NCI-H82 treated with DMSO at 0.1 percent for 48 hours (cell line): Measurements from ENCODE around the gene TIMELESS.
"Not testable (repeated sequence)": the region's sequence is repeated elsewhere in the genome, so short reads cannot be mapped to it uniquely, and the experiment has no call there.

Experiments used
- DNase-seq: peaks from one replicate; lab custom pipeline; 2025; ENCODE audit not compliant: unreplicated experiment; lab: John Stamatoyannopoulos, UW

The TIMELESS gene

DNA sequence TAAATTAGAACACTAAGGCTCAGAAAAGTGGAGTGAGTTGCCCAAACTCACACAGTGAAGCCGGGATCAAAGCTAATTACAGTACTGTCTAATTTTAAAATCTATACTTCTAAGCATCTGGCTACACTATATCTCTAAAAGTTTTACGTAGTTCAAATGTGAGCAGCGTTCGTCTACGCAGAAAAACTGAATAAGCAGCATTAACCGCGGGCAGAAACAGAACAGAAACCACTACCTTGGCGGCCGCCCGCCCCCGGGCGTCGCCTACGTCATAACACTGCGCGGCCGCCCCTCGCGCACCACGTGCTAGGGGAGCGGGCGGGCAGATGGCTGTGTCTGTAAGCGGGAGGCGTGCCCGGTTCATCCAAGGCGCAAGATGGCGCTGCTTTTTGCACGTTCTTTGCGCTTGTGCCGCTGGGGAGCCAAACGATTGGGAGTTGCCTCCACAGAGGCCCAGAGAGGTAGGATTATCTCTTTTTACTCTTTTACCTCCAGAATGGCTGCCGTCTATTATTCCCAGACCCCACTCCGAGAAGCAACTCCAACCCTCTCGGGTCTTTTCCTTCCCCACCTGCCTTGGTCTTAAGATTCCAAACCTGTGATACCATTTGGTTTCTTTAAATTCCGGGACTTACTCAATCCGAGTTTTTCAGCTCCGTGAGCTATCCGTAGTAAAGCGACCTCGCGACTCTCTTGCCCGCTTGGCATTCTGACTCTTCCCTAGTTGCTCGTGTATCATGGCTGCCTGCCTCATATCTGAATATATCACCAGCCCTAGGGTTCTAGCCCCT, 19.2 kb upstream of the TIMELESS start, which contains the start of gene SPRYD4:
SPRYD4 (plus strand) TSS at position 363 of the 791 bp plus-strand sequence; CDS start at position 377, 14 bp downstream.
- peak; percentile 87 for DNase-seq

- no peak for DNase-seq
Observed at GRCh38 chr12:56462565-56462964, 13.3 kb upstream of the TIMELESS start.

DNA sequence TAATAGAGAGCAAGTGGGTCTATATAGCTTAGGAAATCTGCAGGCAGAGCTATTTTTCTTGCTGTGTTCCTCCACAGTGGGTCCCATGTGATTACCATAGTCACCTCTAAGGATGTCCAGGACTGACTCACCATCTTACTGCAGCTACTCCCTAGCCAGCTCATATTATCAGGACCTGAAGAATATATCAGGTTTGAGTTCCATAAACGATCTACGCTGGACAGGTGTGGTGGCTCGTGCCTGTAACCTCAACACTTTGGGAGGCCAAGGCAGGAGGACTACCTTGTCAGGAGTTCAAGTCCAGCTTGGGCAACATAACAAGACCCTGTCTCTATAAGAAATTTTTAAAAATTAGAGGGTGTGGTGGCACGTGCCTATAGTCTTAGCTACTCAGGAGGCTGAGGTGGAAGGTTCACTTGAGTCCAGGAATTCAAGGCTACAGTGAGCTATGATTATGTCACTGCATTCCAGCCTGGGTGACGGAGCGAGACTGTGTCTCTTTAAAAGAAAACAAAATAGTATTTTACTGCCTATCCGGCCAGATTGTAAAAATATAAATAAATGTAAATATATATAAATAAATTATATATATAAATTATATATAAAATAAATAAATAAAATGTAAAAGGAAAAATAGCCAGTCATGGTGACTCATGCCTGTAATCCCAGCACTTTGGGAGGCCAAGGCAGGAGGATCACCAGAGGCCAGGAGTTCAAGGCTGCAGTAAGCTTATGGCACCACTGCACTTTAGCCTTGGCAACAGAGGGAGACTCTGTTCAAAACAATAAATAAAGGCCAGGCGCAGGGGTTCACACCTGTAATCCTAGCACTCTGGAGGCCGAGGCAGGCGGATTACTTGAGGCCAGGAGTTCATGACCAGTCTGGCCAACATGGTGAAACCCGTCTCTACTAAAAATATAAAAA, 12.3 kb upstream of the TIMELESS start:
- no peak for DNase-seq

DNA sequence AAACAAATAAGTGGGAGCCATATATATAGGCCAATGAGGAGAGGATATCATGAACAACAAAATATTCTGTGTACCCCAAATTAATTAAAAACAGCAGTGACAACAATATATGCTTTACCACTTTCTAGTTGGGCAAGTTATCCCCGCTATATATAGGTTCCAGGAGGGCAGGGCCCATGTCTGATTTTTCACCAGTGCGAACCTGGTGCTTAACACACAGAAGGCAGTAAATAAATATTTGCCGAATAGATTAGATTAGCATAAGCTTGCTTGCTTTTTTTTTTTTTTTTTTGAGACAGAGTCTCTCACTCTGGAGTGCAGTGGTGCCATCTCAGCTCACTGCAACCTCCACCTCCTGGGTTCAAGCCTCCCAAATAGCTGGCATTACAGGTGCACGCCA, 8.6 kb upstream of the TIMELESS start:
- no peak for DNase-seq

- no peak for DNase-seq
Observed at GRCh38 chr12:56454557-56454956, 5.3 kb upstream of the TIMELESS start, which contains the start of gene MIP. Gene MIP (minus strand): TSS chr12:56454657. CDS start chr12:56454613, 44 bp downstream.

DNA sequence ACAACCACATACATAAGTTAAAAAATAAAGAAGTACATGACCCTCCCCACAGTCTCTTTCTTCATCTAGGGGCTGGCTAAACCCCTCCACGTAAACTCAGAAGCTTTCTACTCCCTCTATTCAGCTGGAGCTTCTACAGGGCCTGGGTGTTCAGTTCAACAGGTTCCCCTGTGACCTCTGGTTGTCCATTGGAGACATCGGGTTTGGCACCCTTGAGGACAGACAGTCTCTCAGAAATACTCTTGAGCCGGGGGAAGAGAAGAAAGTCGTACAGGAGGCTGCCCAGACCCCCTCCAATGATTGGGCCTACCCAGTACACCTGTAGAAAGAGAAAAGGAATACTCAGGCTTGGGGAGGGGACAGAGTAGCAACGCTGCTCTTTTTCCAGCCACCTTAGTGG, 1.9 kb upstream of the TIMELESS start:
- DNase-seq, result no peak

- peak; percentile 88 for DNase-seq
Observed at GRCh38 chr12:56450241-56450640, 1.0 kb upstream of the TIMELESS start.

- peak; percentile 58 for DNase-seq
Observed at GRCh38 chr12:56449622-56449984, 377 bp upstream of the TIMELESS start.

GRCh38 chr12:56443208-56443607, 6.0 kb downstream of the TIMELESS start:
- DNase-seq, result not testable (repeated sequence)

DNA sequence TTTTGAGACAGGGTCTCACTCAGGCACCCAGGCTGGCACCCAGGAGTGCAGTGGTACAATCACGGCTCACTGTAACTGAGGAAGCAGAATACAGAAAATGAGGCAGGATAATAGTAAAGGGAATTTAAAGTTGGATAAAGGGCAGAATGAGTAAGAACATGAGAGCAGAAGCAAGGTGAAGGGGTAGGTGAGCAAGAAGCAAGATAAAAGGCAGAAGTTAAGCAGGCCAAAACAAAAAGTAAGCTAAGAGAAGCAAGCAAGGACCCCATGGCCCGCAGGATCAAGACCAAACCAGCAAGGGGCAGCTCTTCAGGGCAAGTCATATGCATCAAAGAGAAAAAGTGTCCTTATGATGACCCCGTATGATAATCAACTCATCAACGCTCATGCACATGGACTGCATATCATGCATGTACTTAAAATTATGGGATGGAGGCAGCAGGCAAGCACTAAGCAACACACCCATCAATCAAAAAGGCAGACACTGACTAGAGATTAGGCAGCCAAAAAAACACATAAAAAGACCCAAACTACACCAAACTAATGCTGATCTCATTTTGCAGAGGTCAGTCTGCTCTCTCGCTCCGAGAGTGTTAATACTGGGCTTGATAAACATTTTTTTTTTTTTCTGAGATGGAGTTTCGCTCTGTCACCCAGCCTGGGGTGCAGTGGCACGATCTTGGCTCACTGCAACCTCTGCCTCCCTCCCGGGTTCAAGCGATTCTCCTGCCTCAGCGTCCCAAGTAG, 11.6 kb downstream of the TIMELESS start:
- no peak for DNase-seq

DNA sequence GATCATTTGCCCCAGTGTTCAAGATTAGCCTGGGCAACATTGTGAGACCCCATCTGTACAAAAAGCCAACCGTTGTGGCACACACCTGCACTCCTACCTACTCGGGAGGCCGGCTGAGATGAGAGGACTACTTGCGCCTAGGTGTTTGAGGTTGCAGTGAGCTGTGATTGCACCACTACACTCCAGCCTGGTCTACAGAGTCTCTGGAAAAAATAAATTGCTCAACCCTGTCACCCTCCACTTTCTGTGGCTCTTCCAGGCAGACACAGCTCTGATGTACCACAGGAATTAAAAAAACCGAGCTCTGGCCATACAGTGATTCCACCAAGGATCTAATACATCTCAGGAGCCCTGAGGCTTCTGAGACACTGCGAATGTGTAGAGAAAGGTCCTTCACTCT, 14.4 kb downstream of the TIMELESS start:
- no peak for DNase-seq

DNA sequence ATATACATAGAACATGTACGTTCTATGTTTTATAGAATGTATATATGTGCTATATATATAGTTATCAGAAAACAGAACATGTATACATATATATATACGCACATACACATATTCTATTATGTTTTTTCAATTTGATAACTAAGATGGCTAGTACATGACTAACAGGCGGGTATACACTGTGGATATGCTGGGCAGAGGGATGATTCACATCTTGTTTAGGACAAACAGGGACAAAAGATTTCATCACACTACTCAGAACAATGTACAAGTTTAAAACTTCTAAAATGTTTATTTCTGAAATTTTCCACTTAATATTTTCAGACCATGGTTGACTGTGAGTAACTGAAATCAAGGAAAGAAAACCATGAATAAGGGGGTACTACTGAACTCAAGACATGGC, 17.4 kb downstream of the TIMELESS start:
- DNase-seq, result no peak

- DNase-seq, result no peak
Observed at GRCh38 chr12:56431288-56431687, 17.9 kb downstream of the TIMELESS start.

DNA sequence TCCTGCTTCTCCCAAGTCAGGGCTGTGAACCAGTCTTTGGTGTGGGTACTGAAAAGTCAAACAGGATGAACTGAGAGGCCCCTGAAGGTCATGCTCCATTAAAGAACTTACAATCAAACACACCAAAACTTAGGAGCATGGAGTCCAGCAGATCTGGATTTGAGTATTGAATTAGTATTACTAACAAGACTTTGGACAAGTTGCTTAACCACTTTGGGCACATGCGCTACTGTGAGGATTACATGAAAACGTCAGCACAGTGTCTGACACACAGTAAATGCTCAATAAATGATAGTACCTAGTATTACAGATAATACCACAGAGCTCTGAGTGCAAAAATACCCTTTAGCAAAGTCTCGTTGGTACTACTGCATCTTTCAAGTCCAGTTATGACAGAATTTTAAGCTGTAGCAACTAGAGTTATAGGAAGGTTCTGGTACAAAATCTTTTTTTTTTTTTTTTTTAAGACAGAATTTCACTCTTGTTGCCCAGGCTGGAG, 23.2 kb downstream of the TIMELESS start:
- DNase-seq, result no peak

- DNase-seq, result no peak
Observed at GRCh38 chr12:56425193-56425592, 24.0 kb downstream of the TIMELESS start.

DNA sequence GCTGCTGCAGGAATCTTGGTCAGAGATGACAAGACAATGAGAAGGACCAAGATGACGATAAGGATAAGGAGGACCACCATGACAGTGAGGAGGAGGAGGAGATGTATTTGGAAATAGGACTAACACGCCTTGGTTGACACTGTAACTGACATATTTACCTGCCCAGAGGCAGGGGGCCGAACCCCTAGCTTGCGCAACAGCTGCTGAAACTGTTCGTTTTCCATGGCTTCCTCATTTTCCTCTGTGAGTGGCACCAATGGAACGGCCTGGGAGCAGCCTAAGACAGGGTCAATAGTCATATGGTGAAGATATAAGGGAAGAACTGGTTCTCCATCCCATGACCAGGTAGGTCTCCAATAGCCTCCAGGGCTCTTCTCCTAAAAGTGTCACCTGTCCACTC, 28.8 kb downstream of the TIMELESS start:
- no peak for DNase-seq

DNA sequence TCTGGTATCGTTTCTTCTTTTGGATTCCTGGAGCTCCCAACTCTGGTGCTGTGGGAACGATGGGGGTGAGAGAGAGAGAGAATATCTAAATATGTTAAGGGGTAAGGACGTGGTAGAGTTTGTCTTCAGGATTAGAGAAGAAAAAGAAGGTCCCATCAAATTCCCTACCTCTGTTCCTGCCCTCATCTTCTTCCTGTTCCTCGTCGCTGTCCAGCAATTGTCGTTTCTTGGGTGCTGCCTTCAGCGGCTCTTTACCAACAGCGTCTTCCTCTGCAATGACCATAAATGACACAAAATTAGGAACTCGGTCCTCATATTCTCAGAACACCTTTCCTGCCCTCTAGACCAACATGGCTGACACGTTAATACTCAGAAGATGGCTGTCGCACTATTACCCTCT, 31.5 kb downstream of the TIMELESS start:
- no peak for DNase-seq

DNA sequence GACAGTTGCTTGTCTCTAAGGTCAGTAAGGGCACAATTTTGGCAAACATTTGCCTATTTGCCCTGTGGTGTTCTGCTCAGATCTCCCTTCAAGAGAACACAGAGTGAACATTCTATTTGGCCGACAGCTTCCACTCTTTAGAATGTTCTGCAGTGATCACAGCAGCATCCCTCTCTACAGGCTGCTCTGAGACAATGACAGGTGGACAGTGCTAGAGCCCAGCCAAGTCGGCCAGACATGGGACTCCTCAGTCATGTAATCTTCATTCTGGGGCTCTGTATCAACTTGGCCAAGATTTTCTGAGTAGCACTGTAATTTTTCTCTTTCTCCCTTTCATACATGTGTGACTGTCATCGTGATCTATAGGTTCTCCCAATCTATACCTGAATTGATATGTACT, 34.8 kb downstream of the TIMELESS start:
- no peak for DNase-seq

DNA sequence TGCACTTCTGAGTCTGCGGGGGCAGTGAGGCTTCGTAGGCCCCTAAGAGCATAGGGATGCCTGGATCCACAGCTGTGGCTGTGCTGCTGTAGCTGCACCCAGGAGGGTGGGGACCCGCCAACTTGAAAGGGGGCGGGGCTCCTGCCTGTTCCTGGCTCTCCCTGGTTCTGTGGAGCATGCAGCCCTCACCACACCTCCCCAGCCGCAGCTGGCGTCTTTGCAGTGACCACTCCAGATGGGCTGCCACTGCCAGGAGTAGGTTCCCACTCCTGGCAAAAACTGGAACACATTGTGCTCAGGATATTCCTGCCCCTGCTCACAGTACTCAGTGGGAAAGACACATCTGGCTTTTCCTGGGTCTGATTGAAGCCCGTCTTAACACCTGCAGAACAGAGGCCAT, 35.8 kb downstream of the TIMELESS start:
- DNase-seq, result no peak

DNA sequence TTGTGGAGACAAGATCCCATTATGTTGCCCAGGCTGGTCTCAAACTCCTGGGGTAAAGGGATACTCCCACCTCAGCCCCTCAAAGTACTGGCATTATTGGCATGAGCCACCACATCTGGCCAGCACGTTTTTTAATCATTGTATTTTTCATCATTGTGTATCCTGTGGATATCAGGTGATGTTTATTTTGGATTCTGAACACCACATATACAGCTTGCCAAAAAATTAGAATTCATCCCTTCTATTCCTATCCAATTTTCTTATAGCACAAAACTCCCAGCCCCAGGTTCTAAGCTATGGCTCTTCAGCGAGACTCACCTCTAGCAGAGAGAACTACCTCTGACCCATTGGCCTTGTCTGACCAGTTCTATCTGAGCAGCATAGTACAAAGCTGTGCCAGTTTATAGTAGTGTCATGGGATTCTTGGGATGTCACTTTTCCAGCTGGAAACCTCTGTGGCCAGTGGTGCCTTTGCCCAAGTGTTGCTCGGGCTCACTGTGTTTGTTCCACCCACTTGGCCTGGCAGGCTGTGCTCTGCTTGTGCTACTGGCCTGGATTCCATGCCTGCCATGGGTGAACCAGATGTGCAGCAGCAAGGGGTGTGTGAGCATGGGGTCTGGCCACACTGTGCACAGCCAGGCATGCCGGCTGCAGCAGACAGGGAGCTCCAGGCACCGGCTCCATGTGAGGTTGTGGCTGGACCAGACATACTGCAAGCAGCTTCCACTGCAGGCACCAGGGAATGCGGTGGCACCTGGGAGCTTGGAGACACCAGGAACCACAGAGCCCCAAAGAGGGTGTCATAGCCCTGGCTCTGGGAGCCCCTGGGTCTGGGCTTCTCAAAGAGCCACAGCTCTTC, 37.2 kb downstream of the TIMELESS start:
- DNase-seq, result no peak
